ENCODE measurements around the gene POU2F1.

Gene POU2F1

DNA sequence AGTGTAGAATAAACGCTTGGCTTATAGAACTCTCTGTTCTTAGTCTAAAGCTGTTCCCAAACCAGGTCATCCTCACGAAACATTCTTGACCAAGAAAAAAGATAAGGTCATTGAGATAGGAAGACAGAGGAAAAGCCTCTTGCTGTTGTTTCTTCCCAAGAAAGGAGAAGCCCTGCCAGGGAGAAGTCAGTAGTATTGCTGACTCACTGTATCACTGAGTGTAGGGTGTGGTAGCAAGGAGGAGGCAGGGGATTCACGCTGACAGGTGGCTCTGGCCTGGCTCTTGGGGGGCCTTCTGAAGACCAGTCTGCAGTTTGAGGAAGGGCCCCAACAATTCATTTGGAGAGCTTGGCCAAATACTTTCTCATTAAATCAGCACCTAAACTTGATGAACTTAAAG lies 199.8 kb downstream of the POU2F1 start:
- Histone ChIP-seq H3K27ac (replicated peaks; ENCODE audit: low read length) (no peak overlapping the region), H2BK5ac (ENCODE audit: low read length) (no peak overlapping the region), H3K9ac (ENCODE audit: low read depth, low read length, poor library complexity) (no peak overlapping the region), H3K18ac (ENCODE audit: low read length) (no peak overlapping the region), H4K91ac (ENCODE audit: low read depth, low read length, poor library complexity) (no peak overlapping the region), H4K8ac (ENCODE audit: low read depth, low read length) (no peak overlapping the region), H3K4me3 (ENCODE audit: low read length in 2 of 2) (no peak overlapping the region), H2BK15ac (ENCODE audit: low read length) (no peak overlapping the region), H3K4ac (ENCODE audit: low read length) (no peak overlapping the region), H3K27me3 (ENCODE audit: control insufficient read depth in 3 of 3, insufficient read depth in 3 of 3, low read depth in 1 of 3, low read length in 3 of 3) (no peaks in the 10 kb centered on the region), H3K23ac (ENCODE audit: low read depth, low read length, poor library complexity) (no peak overlapping the region), H3K4me2 (ENCODE audit: insufficient read depth, low read length, poor library complexity, severe bottlenecking) (no peak overlapping the region), H3K79me1 (ENCODE audit: low read depth, low read length) (no peaks in the 10 kb centered on the region), H2BK120ac (ENCODE audit: low read depth, low read length) (no peak overlapping the region), H3K4me1 (ENCODE audit: control insufficient read depth in 2 of 2, insufficient read depth in 1 of 2, low read depth in 1 of 2, low read length in 2 of 2) (peaks cover 19 to 25% of the 10 kb centered on the region in 2 donors), H2AFZ (ENCODE audit: low read length) (no peak overlapping the region), H2AK5ac (ENCODE audit: low read depth, low read length) (no peak overlapping the region), H3K9me3 (replicated peaks in 1 of 2; ENCODE audit: control insufficient read depth in 2 of 2, insufficient read depth in 1 of 2, low read depth in 1 of 2, low read length in 2 of 2) (no peaks in the 10 kb centered on the region), H2BK12ac (ENCODE audit: low read length) (no peak overlapping the region), H3K14ac (ENCODE audit: low read length) (no peak overlapping the region), H3K36me3 (replicated peaks in 1 of 2; ENCODE audit: control insufficient read depth in 2 of 2, insufficient read depth in 2 of 2, low read length in 2 of 2) (peaks cover 2 to 27% of the 10 kb centered on the region in 2 donors)
- no peak for DNase-seq (ENCODE audit: low spot score)
- WGBS, 2 donors (ENCODE audit: extremely low coverage in 2 of 2, insufficient read length in 2 of 2, insufficient replicate concordance in 1 of 2): no CpG with 5 or more reads among the region's 3 CpGs

DNA sequence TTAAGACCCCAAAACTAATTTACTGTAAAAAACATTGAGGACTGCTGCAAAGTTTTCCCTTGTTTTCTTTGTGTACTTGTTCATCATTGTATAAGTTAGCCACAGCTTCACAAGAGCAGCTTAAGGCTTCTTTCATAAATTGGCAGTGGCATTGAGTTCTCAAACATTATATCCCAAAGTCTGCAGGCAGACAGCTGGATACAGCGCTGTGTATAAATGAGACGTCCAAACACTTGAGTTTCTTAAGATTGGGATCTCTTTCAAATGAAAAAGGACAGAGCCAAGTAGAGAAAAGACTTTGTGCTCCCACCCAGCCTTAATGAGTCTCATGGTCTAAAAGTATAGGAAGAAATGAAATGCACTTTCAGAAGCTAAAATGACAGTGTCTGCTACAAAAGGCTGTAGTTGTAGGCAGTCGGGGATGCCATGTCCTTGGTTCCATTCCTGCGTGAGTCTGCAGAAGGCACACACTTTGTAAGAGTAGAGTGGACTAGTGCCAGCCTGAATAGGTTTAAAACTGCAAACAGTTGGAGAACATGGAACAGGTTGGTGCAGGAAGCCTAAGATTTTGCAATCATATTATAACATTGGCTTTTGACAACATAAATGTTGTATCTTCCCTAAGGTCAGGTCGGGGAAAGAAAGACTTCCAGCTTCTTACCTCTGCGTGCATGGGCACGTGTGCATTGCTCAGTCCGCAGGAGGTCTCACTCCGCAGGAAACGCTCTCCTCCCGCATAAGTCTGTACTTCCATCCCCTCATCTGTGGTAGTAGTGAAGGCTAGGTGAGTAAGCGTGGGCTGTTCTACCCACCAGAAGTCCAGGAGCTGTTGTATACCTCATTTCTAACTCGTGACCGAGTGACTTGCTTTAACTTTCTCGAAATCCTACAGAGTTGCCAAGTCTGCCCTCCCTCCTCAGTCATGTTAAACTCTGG lies 203.3 kb downstream of the POU2F1 start:
- H3K4me2 ChIP-seq (ENCODE audit: insufficient read depth, low read length, poor library complexity, severe bottlenecking): no peak overlapping the region
- no peak for DNase-seq (ENCODE audit: low spot score)
- H2BK120ac ChIP-seq (ENCODE audit: low read depth, low read length): no peak overlapping the region
- no peak overlapping the region for H3K27ac ChIP-seq (replicated peaks; ENCODE audit: low read length)
- no peak overlapping the region for H2AK5ac ChIP-seq (ENCODE audit: low read depth, low read length)
- no peak overlapping the region for H2AFZ ChIP-seq (ENCODE audit: low read length)
- no peak overlapping the region for H3K23ac ChIP-seq (ENCODE audit: low read depth, low read length, poor library complexity)
- no peak overlapping the region for H3K14ac ChIP-seq (ENCODE audit: low read length)
- peaks cover 2 to 17% of the 10 kb centered on the region in 2 donors for H3K36me3 ChIP-seq (replicated peaks in 1 of 2; ENCODE audit: control insufficient read depth in 2 of 2, insufficient read depth in 2 of 2, low read length in 2 of 2)
- no peak overlapping the region for H3K4me3 ChIP-seq (ENCODE audit: low read length in 2 of 2)
- H3K4me1 ChIP-seq (ENCODE audit: control insufficient read depth in 2 of 2, insufficient read depth in 1 of 2, low read depth in 1 of 2, low read length in 2 of 2): peaks cover 11 to 13% of the 10 kb centered on the region in 2 donors
- no peak overlapping the region for H3K18ac ChIP-seq (ENCODE audit: low read length)
- no peaks in the 10 kb centered on the region for H3K79me1 ChIP-seq (ENCODE audit: low read depth, low read length)
- no peak overlapping the region for H4K8ac ChIP-seq (ENCODE audit: low read depth, low read length)
- H3K9me3 ChIP-seq (replicated peaks in 1 of 2; ENCODE audit: control insufficient read depth in 2 of 2, insufficient read depth in 1 of 2, low read depth in 1 of 2, low read length in 2 of 2): no peaks in the 10 kb centered on the region
- H2BK5ac ChIP-seq (ENCODE audit: low read length): peak overlapping the region; percentile 45
- H3K27me3 ChIP-seq (ENCODE audit: control insufficient read depth in 3 of 3, insufficient read depth in 3 of 3, low read depth in 1 of 3, low read length in 3 of 3): no peaks in the 10 kb centered on the region
- peak overlapping the region; percentile 56 for H4K91ac ChIP-seq (ENCODE audit: low read depth, low read length, poor library complexity)
- H3K4ac ChIP-seq (ENCODE audit: low read length): no peak overlapping the region
- WGBS, 2 donors (ENCODE audit: extremely low coverage in 2 of 2, insufficient read length in 2 of 2, insufficient replicate concordance in 1 of 2): no CpG with 5 or more reads among the region's 15 CpGs
- H2BK15ac ChIP-seq (ENCODE audit: low read length): no peak overlapping the region
- H3K9ac ChIP-seq (ENCODE audit: low read depth, low read length, poor library complexity): no peak overlapping the region
- H2BK12ac ChIP-seq (ENCODE audit: low read length): no peak overlapping the region

DNA sequence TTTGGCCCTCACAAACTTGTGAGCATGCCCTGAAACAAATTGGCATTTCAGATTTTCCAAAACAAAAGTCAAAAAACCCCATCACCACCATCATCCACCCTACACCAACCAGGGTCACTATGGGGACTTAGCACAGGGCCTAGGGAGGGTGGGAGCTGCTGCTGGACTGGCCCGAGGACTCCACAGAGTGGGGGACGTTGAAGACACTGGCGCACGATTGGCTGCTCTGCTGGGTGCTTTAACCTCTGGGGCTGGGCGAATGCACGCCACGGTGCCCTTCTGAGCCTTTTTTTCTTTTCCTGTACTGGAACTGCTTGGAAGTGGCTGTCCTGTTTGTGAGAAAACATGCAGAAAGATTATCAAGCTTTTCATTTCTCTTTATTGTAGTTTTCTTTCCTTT lies 204.8 kb downstream of the POU2F1 start:
- Histone ChIP-seq H3K36me3 (replicated peaks in 1 of 2; ENCODE audit: control insufficient read depth in 2 of 2, insufficient read depth in 2 of 2, low read length in 2 of 2) (peaks cover 2 to 13% of the 10 kb centered on the region in 2 donors), H3K79me1 (ENCODE audit: low read depth, low read length) (no peaks in the 10 kb centered on the region), H3K4me1 (ENCODE audit: control insufficient read depth in 2 of 2, insufficient read depth in 1 of 2, low read depth in 1 of 2, low read length in 2 of 2) (peaks cover 16 to 18% of the 10 kb centered on the region in 2 donors), H3K27me3 (ENCODE audit: control insufficient read depth in 3 of 3, insufficient read depth in 3 of 3, low read depth in 1 of 3, low read length in 3 of 3) (no peaks in the 10 kb centered on the region), H3K27ac (replicated peaks; ENCODE audit: low read length) (no peak overlapping the region), H2BK12ac (ENCODE audit: low read length) (no peak overlapping the region), H2BK15ac (ENCODE audit: low read length) (no peak overlapping the region), H3K4me2 (ENCODE audit: insufficient read depth, low read length, poor library complexity, severe bottlenecking) (no peak overlapping the region), H3K18ac (ENCODE audit: low read length) (peak overlapping the region; percentile 74), H2AK5ac (ENCODE audit: low read depth, low read length) (no peak overlapping the region), H4K91ac (ENCODE audit: low read depth, low read length, poor library complexity) (no peak overlapping the region), H2AFZ (ENCODE audit: low read length) (no peak overlapping the region), H4K8ac (ENCODE audit: low read depth, low read length) (no peak overlapping the region), H2BK5ac (ENCODE audit: low read length) (no peak overlapping the region), H3K9me3 (replicated peaks in 1 of 2; ENCODE audit: control insufficient read depth in 2 of 2, insufficient read depth in 1 of 2, low read depth in 1 of 2, low read length in 2 of 2) (no peaks in the 10 kb centered on the region), H3K4ac (ENCODE audit: low read length) (no peak overlapping the region), H3K9ac (ENCODE audit: low read depth, low read length, poor library complexity) (no peak overlapping the region), H3K14ac (ENCODE audit: low read length) (no peak overlapping the region), H2BK120ac (ENCODE audit: low read depth, low read length) (no peak overlapping the region), H3K4me3 (ENCODE audit: low read length in 2 of 2) (no peak overlapping the region), H3K23ac (ENCODE audit: low read depth, low read length, poor library complexity) (no peak overlapping the region)
- WGBS, 2 donors (ENCODE audit: extremely low coverage in 2 of 2, insufficient read length in 2 of 2, insufficient replicate concordance in 1 of 2): no CpG with 5 or more reads among the region's 7 CpGs
- no peak for DNase-seq (ENCODE audit: low spot score)

DNA sequence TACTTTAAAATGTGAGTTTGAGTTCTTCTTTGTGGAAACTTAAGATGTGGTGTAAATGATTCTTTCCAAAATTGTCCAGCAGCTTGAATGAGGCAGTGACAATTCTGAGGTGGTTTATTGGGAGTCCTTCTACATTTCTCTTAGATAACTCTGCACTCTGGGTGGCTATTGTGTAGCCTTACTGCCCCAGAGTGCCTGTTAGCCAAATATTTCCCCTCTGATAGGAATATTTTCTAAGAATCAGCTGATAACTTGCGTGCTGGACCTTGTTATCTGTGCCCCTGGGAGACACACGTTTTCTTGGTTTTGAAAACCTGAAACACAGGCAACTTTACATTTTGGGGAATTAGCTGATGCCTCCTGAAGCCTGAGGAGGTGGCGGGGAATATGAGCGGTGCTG lies 206.0 kb downstream of the POU2F1 start:
- H2BK12ac ChIP-seq (ENCODE audit: low read length): no peak overlapping the region
- no peak overlapping the region for H3K18ac ChIP-seq (ENCODE audit: low read length)
- H3K27ac ChIP-seq (replicated peaks; ENCODE audit: low read length): no peak overlapping the region
- WGBS, 2 donors (ENCODE audit: extremely low coverage in 2 of 2, insufficient read length in 2 of 2, insufficient replicate concordance in 1 of 2): no CpG with 5 or more reads among the region's 4 CpGs
- H2AFZ ChIP-seq (ENCODE audit: low read length): no peak overlapping the region
- no peak overlapping the region for H3K23ac ChIP-seq (ENCODE audit: low read depth, low read length, poor library complexity)
- H3K27me3 ChIP-seq (ENCODE audit: control insufficient read depth in 3 of 3, insufficient read depth in 3 of 3, low read depth in 1 of 3, low read length in 3 of 3): no peaks in the 10 kb centered on the region
- H3K9ac ChIP-seq (ENCODE audit: low read depth, low read length, poor library complexity): no peak overlapping the region
- H3K79me1 ChIP-seq (ENCODE audit: low read depth, low read length): no peaks in the 10 kb centered on the region
- no peak overlapping the region for H3K4me3 ChIP-seq (ENCODE audit: low read length in 2 of 2)
- no peak overlapping the region for H2BK120ac ChIP-seq (ENCODE audit: low read depth, low read length)
- no peak overlapping the region for H3K4ac ChIP-seq (ENCODE audit: low read length)
- no peak overlapping the region for H3K4me2 ChIP-seq (ENCODE audit: insufficient read depth, low read length, poor library complexity, severe bottlenecking)
- no peaks in the 10 kb centered on the region for H3K9me3 ChIP-seq (replicated peaks in 1 of 2; ENCODE audit: control insufficient read depth in 2 of 2, insufficient read depth in 1 of 2, low read depth in 1 of 2, low read length in 2 of 2)
- no peak overlapping the region for H2BK15ac ChIP-seq (ENCODE audit: low read length)
- H3K36me3 ChIP-seq (replicated peaks in 1 of 2; ENCODE audit: control insufficient read depth in 2 of 2, insufficient read depth in 2 of 2, low read length in 2 of 2): peaks cover 2 to 11% of the 10 kb centered on the region in 2 donors
- no peak overlapping the region for H4K91ac ChIP-seq (ENCODE audit: low read depth, low read length, poor library complexity)
- H2BK5ac ChIP-seq (ENCODE audit: low read length): no peak overlapping the region
- DNase-seq (ENCODE audit: low spot score): no peak
- H3K14ac ChIP-seq (ENCODE audit: low read length): no peak overlapping the region
- H3K4me1 ChIP-seq (ENCODE audit: control insufficient read depth in 2 of 2, insufficient read depth in 1 of 2, low read depth in 1 of 2, low read length in 2 of 2): peaks cover 23 to 27% of the 10 kb centered on the region in 2 donors
- H4K8ac ChIP-seq (ENCODE audit: low read depth, low read length): no peak overlapping the region
- no peak overlapping the region for H2AK5ac ChIP-seq (ENCODE audit: low read depth, low read length)
